ENCODE data around the gene TMEM45B.
A peak's percentile ranks its signal among the peaks of the same experiment; 100 is the strongest.
"Not testable (repeated sequence)": the region's sequence is repeated elsewhere in the genome, so short reads cannot be mapped to it uniquely, and the experiment has no call there.

The TMEM45B gene

GRCh38 chr11:129808241-129808640 is 7.4 kb upstream of the TMEM45B start:
- not testable (repeated sequence) for DNase-seq (ENCODE audit: low read depth)

GRCh38 chr11:129813231-129813791 is 2.3 kb upstream of the TMEM45B start:
- no peak for DNase-seq (ENCODE audit: low read depth)

GRCh38 chr11:129814244-129815014 is 1.2 kb upstream of the TMEM45B start:
- peak; percentile 53 for DNase-seq (ENCODE audit: low read depth)

GRCh38 chr11:129817534-129818051 is 1.9 kb downstream of the TMEM45B start:
- no peak for DNase-seq (ENCODE audit: low read depth)

- not testable (repeated sequence) for DNase-seq (ENCODE audit: low read depth)
These were observed 2.6 kb downstream of the TMEM45B start for GRCh38 chr11:129818236-129818635.

DNA sequence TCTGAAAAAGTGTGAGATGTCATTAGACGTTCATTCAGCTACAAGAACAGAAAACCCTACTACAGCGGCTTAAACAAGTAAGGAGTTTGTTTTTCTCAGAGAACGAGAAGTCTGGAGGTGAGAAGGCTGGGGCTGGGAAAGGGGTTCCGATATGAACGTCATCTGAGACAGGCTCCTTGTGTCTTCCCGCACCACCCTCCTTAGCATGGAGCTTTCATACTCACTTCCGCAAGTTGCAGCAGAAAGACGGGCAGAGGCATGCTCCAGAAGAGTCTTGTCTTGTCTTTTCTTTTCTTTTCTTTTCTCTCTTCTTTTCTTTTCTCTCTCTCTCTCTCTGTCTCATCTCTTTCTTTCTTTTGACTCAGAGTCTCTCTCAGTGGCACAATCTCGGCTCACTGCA is 3.6 kb downstream of the TMEM45B start:
- DNase-seq (ENCODE audit: low read depth) = no peak

GRCh38 chr11:129820228-129820627 is 4.6 kb downstream of the TMEM45B start:
- DNase-seq (ENCODE audit: low read depth) = not testable (repeated sequence)

DNA sequence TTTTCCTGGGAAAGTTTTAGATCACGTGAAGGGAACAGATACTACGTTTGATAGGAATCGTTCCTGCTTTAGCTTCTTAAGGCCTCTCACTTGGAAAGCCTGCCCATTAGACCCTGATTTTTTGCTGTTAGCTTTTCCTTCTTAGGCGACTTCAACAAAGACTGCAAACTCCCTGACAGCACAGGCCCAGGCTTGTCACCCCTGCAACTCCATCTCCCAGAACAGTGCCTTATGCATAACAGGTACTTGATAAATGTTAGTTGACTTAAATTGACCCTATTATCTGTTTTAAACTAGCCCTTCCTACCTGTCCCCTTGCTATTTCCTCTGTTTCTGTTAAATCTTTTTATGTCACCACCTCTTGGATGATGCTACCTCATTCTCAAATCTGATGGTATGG is 7.6 kb downstream of the TMEM45B start:
- not testable (repeated sequence) for DNase-seq (ENCODE audit: low read depth)

DNA sequence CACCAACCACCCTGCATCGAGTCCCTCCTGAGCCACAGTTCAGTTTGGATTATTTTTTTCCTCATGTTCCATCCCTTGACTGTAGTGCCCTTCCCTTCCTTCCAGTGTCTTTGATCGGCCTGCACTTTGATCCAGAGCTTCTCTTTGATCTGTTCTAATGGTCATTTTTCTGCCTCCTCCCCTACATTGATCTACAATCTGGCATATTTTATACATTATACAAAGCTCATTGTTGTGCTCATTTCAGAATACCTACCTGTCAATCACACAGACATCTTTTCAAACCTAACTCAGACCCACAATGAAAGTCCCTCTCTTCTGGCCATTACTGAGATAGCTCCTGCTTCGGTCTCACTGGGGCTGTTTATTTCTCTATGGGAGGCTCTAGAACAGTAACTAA is 8.2 kb downstream of the TMEM45B start:
- not testable (repeated sequence) for DNase-seq (ENCODE audit: low read depth)

- no peak for DNase-seq (ENCODE audit: low read depth)
These were observed 9.7 kb downstream of the TMEM45B start for GRCh38 chr11:129825380-129825779.

DNA sequence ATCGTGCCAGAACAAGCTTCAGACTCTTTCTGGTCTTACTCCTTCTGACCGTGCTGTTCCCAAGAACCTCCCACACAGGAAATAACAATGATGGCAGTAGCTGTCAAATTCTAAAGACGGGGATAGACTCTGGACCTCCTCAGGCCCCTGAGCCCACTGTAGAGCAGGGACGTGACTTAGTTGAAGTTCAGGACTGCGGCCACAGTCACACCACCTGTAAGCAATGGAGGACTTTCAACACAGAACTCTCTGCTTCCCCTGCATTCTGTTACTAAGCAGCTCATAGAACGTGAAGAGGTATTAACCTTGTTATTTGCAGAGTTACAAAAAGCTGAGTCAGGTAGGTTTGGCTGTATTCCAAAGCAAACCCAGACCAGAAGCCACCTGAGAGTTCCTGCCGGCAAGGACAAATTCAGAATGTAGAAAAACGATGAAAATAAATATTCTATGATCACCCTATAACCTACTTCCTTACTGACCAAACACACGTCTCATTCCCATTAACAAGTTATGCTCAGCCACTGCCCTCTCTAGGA is 12.7 kb downstream of the TMEM45B start:
- DNase-seq (ENCODE audit: low read depth) = no peak

GRCh38 chr11:129829497-129829896 is 13.8 kb downstream of the TMEM45B start:
- DNase-seq (ENCODE audit: low read depth) = not testable (repeated sequence)

DNA sequence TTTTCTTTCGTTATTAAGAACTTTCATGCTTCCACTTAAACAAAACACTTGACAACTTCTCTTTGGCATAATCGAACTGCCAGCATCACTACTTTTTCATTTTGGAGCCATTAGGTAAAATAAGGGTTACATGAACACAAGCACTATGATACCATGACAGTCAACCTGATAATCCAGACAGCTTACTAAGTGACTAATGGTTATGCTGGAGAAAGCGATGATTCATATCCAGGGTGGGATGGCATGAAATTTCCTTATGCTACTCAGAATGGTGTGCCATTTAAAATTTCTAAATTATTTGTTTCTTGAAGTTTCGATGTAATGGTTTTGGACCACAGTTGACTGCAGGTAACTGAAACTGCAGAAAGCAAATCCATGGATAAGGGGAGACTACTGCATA is 15.6 kb downstream of the TMEM45B start:
- not testable (repeated sequence) for DNase-seq (ENCODE audit: low read depth)

DNA sequence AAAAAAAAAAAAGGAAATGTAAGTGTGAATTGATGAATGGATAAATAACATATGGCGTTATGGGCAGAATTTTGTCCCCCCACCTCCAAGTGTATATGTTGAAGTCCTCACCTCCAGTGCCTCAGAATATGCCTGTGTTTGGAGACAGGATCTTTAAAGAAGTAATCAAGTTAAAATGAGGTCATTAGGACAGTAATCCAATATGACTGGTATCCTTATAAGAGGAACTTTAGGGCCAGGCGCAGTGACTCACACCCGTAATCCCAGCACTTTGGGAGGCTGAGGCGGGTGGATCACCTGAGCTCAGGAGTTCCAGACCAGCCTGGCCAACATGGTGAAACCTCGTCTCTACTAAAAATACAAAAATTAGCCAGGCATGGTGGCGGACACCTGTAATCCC is 17.6 kb downstream of the TMEM45B start:
- DNase-seq (ENCODE audit: low read depth) = not testable (repeated sequence)

DNA sequence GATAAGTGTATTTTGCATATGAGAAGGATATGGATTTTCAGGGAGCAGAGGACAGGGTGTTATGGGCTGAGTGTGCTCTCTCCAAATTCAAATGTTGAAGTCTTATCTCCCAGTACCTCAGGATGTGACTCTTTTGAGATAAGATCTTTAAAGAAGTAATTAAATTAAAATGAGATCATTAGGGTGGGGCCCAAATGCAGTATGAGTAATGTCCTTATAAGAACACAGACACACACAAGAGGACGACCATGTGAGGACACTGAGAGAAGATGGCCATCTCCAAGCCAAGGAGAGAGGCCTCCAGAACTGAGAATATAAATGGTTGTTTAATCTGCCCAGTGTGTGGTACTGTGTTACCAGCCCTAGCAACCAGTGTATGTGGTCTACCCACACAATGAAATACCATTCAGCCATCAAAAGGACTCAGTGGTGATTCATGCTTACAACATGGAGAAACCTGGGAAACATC is 20.8 kb downstream of the TMEM45B start:
- not testable (repeated sequence) for DNase-seq (ENCODE audit: low read depth)

- DNase-seq (ENCODE audit: low read depth) = no peak
These were observed 21.3 kb downstream of the TMEM45B start for GRCh38 chr11:129836979-129837378.

- no peak for DNase-seq (ENCODE audit: low read depth)
These were observed 24.6 kb downstream of the TMEM45B start for GRCh38 chr11:129840236-129840635.

DNA sequence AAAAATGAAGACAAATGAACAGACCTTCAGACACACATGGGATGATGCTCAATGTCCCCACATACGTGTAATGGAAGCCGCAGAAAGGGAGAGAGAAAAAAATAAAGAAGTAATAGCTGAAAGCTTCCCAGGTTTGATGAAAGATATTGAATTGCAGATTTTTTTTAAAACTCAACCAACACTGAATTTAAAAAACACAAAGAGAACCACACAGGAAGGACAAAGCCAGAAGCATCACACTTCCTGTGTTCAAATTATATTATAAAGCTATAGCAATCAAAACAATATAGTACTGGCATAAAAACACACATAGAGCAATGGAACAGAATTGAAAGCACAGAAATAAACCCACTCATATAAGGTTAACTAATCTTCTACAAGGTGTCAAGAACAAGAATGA is 26.5 kb downstream of the TMEM45B start:
- DNase-seq (ENCODE audit: low read depth) = no peak

DNA sequence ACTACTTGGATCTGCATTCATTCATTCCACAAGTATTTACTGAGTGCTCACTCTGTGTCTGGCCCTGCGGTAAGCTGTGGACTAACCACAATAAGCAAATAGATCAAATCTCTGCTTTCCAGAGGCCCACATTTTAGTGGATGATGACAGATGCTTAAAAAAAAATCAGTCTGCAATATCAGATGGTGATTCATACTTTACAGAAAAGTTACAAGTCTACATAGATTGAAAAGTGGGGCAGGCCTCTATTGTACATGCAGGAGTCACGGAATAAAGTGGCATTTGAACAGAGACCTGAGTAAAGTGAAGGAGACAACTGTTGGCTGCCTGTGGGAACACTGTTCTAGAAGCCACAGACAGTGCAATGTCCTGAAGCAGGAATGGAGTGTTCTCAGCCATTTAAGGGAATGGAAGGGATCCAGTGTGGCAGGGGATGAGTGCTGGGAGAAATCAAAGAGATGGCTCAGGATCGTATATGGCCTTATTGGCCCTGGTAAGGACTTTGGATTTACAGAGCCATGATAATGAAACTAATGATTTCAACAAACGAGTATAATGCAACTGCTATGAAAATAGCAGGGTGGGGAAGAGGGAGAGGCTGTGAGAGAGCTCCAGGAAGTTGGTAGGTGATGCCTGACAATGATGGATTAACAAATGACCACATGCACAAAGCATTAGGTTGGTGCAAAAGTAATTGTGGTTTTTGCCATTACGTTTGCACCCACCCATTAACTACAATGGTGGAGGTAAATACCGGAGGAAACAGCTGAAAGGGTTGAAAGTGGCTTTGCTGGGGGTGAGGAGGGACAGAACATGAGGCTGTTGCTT is 31.1 kb downstream of the TMEM45B start:
- DNase-seq (ENCODE audit: low read depth) = no peak

- DNase-seq (ENCODE audit: low read depth) = not testable (repeated sequence)
These were observed 31.7 kb downstream of the TMEM45B start for GRCh38 chr11:129847361-129847760.

GRCh38 chr11:129849447-129850130 is 33.9 kb downstream of the TMEM45B start:
- no peak for DNase-seq (ENCODE audit: low read depth)
